ENCODE results near the gene CTAGE9.
"Not testable (repeated sequence)": the region's sequence is repeated elsewhere in the genome, so short reads cannot be mapped to it uniquely, and the experiment has no call there.

The CTAGE9 gene

GRCh38 chr6:131729550-131729949 is 18.7 kb upstream of the CTAGE9 start:
- no peak for DNase-seq (ENCODE audit: low read depth in 2 of 2)

GRCh38 chr6:131728296-131728939 is 17.6 kb upstream of the CTAGE9 start:
- no peak for DNase-seq (ENCODE audit: low read depth in 2 of 2)

- no peak for DNase-seq (ENCODE audit: low read depth in 2 of 2)
Observed at GRCh38 chr6:131727868-131728267, 17.1 kb upstream of the CTAGE9 start.

GRCh38 chr6:131727467-131727866 is 16.6 kb upstream of the CTAGE9 start:
- DNase-seq (ENCODE audit: low read depth in 2 of 2) = no peak

- DNase-seq (ENCODE audit: low read depth in 2 of 2) = no peak
Observed at GRCh38 chr6:131724114-131724513, 13.3 kb upstream of the CTAGE9 start.

- DNase-seq (ENCODE audit: low read depth in 2 of 2) = no peak
Observed at GRCh38 chr6:131721161-131721560, 10.3 kb upstream of the CTAGE9 start.

GRCh38 chr6:131717836-131718542 is 7.2 kb upstream of the CTAGE9 start:
- DNase-seq (ENCODE audit: low read depth in 2 of 2) = no peak

- not testable (repeated sequence) for DNase-seq (ENCODE audit: low read depth in 2 of 2)
Observed at GRCh38 chr6:131715567-131715966, 4.8 kb upstream of the CTAGE9 start.

GRCh38 chr6:131703905-131704304 is 6.9 kb downstream of the CTAGE9 start:
- DNase-seq (ENCODE audit: low read depth in 2 of 2) = not testable (repeated sequence)

- not testable (repeated sequence) for DNase-seq (ENCODE audit: low read depth in 2 of 2)
Observed at GRCh38 chr6:131700851-131701250, 10.0 kb downstream of the CTAGE9 start.

- DNase-seq (ENCODE audit: low read depth in 2 of 2) = no peak
Observed at GRCh38 chr6:131696956-131697355, 13.9 kb downstream of the CTAGE9 start.

GRCh38 chr6:131694832-131695426 is 15.9 kb downstream of the CTAGE9 start:
- peak in 1 of 2 experiments; percentile 11 for DNase-seq (ENCODE audit: low read depth in 2 of 2)

GRCh38 chr6:131693384-131693783 is 17.4 kb downstream of the CTAGE9 start:
- DNase-seq (ENCODE audit: low read depth in 2 of 2) = no peak

- no peak for DNase-seq (ENCODE audit: low read depth in 2 of 2)
Observed at GRCh38 chr6:131692589-131692988, 18.2 kb downstream of the CTAGE9 start.

GRCh38 chr6:131692031-131692430 is 18.8 kb downstream of the CTAGE9 start:
- no peak for DNase-seq (ENCODE audit: low read depth in 2 of 2)

- no peak for DNase-seq (ENCODE audit: low read depth in 2 of 2)
Observed at GRCh38 chr6:131688286-131688685, 22.5 kb downstream of the CTAGE9 start.

- DNase-seq (ENCODE audit: low read depth in 2 of 2) = no peak
Observed at GRCh38 chr6:131687022-131687421, 23.8 kb downstream of the CTAGE9 start.

GRCh38 chr6:131685266-131685780 is 25.5 kb downstream of the CTAGE9 start:
- DNase-seq (ENCODE audit: low read depth in 2 of 2) = no peak

- DNase-seq (ENCODE audit: low read depth in 2 of 2) = no peak
Observed at GRCh38 chr6:131683479-131683878, 27.3 kb downstream of the CTAGE9 start.

- DNase-seq (ENCODE audit: low read depth in 2 of 2) = no peak
Observed at GRCh38 chr6:131682442-131682841, 28.4 kb downstream of the CTAGE9 start.

- DNase-seq (ENCODE audit: low read depth in 2 of 2) = no peak
Observed at GRCh38 chr6:131681585-131681984, 29.2 kb downstream of the CTAGE9 start.

- DNase-seq (ENCODE audit: low read depth in 2 of 2) = no peak
Observed at GRCh38 chr6:131680868-131681267, 29.9 kb downstream of the CTAGE9 start.

- no peak for DNase-seq (ENCODE audit: low read depth in 2 of 2)
Observed at GRCh38 chr6:131678442-131678841, 32.4 kb downstream of the CTAGE9 start.
